NCI-H510A (cell line): ENCODE results near the gene TSPAN12.
A peak's percentile ranks its signal among the peaks of the same experiment; 100 is the strongest.

Experiments
- DNase-seq: peaks from one replicate; lab custom pipeline; 2025; lab: John Stamatoyannopoulos, UW

TSPAN12 gene

GRCh38 chr7:120742372-120742771 lies 115.6 kb downstream of the TSPAN12 start:
- DNase-seq, result peak; percentile 39

GRCh38 chr7:120741371-120742042 lies 116.4 kb downstream of the TSPAN12 start:
- no peak for DNase-seq

GRCh38 chr7:120740348-120740747 lies 117.6 kb downstream of the TSPAN12 start:
- no peak for DNase-seq

- DNase-seq, result no peak
Measured at GRCh38 chr7:120738816-120739215, 119.1 kb downstream of the TSPAN12 start.
